ENCODE measurements around the gene XPO5.
"Not testable (repeated sequence)": the region's sequence is repeated elsewhere in the genome, so short reads cannot be mapped to it uniquely, and the experiment has no call there.

The XPO5 gene

DNA sequence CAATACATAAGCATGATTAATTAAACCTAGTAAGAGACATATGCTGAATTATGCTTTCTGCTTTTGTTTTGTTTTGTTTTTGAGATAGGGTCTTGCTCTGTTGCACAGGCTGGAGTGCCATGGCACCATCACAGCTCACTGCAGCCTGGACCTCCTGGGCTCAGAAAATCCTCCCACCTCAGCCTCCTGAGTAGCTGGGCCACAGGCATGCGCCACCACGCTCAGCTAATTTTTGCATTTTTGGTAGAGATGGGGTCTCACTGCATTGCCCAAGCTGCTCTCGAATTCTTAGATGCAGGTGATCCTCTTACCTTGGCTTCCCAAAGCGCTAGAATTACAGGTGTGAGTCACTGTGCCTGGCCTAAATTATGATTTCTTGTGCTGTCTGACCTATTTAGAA, 3.8 kb downstream of the XPO5 start:
- 95% methylated on average over 3 of the region's 4 CpGs for WGBS (ENCODE audit: insufficient coverage)
- Histone ChIP-seq H3K4me3 (ENCODE audit: control insufficient read depth in 1 of 7, extremely low read depth in 1 of 7, insufficient read depth in 4 of 7, low read depth in 2 of 7, low read length in 6 of 7) (no peak overlapping the region), H3K27ac (ENCODE audit: insufficient read depth in 1 of 2, low read depth in 1 of 2, low read length in 2 of 2, poor library complexity in 1 of 2, severe bottlenecking in 2 of 2) (no peak overlapping the region), H3K4me1 (ENCODE audit: control extremely low read depth in 1 of 4, control insufficient read depth in 4 of 4, insufficient read depth in 4 of 4, low read length in 3 of 4) (peaks cover 9 to 17% (median 16%) of the 10 kb centered on the region in 4 experiments), H3K36me3 (ENCODE audit: control insufficient read depth in 4 of 4, insufficient read depth in 4 of 4, low read length in 3 of 4) (peaks cover 18 to 55% (median 37%) of the 10 kb centered on the region in 4 experiments), H3K27me3 (replicated peaks in 2 of 5; ENCODE audit: control insufficient read depth in 4 of 5, insufficient read depth in 5 of 5, low read length in 4 of 5) (no peaks in the 10 kb centered on the region), H3K9me3 (ENCODE audit: control extremely low read depth in 1 of 5, control insufficient read depth in 4 of 5, insufficient read depth in 2 of 5, low read depth in 1 of 5, low read length in 4 of 5) (no peaks in the 10 kb centered on the region)
- no peak for DNase-seq
- ChIA-PET CTCF (interaction anchor here (1.6 kb wide), 1 partner anchor 13 kb away, joined by 5 read pairs; no protein-coding TSS in a partner anchor), POLR2A (no interaction called here)

DNA sequence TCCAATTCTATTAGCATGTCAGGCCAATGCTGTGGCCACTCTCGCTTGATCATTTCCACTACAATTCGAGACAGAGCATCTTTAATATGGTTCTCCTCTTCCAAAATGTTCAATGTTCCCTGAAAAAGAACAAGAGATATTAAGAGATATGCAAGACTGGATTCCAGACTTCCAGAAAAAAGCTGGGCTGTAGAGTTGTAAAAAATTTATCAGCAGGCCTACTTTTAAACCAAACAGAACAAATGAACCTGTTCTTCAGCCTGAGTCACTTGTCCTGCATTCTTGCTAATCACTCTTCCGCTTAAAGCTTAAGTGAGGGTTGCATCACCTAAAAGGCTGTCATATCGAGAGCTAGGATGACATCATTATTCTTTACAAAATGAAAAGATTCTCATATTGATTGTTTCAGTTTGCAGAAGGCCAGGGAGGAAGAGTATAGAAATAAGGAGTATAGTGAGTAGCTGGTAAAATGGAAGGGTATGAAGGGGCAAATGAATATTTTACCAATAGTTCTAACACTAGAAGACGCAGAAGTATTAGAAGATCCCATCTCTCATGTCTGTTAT, 4.9 kb downstream of the XPO5 start:
- WGBS (ENCODE audit: insufficient coverage) = no CpG with 5 or more reads among the region's 5 CpGs
- no peak overlapping the region for H3K27ac ChIP-seq (ENCODE audit: insufficient read depth in 1 of 2, low read depth in 1 of 2, low read length in 2 of 2, poor library complexity in 1 of 2, severe bottlenecking in 2 of 2)
- POLR2A ChIA-PET = no interaction called here
- H3K4me1 ChIP-seq (ENCODE audit: control extremely low read depth in 1 of 4, control insufficient read depth in 4 of 4, insufficient read depth in 4 of 4, low read length in 3 of 4) = peaks cover 4 to 11% (median 9%) of the 10 kb centered on the region in 4 experiments
- no peaks in the 10 kb centered on the region for H3K9me3 ChIP-seq (ENCODE audit: control extremely low read depth in 1 of 5, control insufficient read depth in 4 of 5, insufficient read depth in 2 of 5, low read depth in 1 of 5, low read length in 4 of 5)
- DNase-seq = no peak
- no peaks in the 10 kb centered on the region for H3K27me3 ChIP-seq (replicated peaks in 2 of 5; ENCODE audit: control insufficient read depth in 4 of 5, insufficient read depth in 5 of 5, low read length in 4 of 5)
- peaks cover 20 to 62% (median 40%) of the 10 kb centered on the region in 4 experiments for H3K36me3 ChIP-seq (ENCODE audit: control insufficient read depth in 4 of 4, insufficient read depth in 4 of 4, low read length in 3 of 4)
- CTCF ChIA-PET = interaction anchor here (1.6 kb wide), 1 partner anchor 12 kb away, joined by 5 read pairs; no protein-coding TSS in a partner anchor
- no peak overlapping the region for H3K4me3 ChIP-seq (ENCODE audit: control insufficient read depth in 1 of 7, extremely low read depth in 1 of 7, insufficient read depth in 4 of 7, low read depth in 2 of 7, low read length in 6 of 7)

DNA sequence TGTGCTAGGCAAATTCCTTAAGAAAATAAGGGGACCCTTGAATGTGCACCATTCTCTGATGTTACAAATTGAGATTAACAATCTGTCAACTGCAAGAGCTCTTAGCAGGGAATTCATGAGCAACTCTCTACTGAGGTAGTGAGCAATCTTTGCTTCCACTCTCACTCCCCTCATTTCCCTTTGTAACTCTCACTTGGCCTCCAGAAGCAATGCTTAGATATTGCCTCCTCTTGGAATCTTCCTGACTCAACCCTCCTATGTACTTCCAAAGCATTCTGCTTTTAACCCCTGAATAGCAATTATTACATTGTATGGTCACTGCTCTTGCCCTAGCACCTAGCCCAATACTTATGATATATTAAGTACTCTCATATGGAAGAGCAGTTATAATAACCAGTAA, 16.5 kb downstream of the XPO5 start:
- Histone ChIP-seq H3K4me1 (ENCODE audit: control extremely low read depth in 1 of 4, control insufficient read depth in 4 of 4, insufficient read depth in 4 of 4, low read length in 3 of 4) (no peaks in the 10 kb centered on the region), H3K27ac (ENCODE audit: insufficient read depth in 1 of 2, low read depth in 1 of 2, low read length in 2 of 2, poor library complexity in 1 of 2, severe bottlenecking in 2 of 2) (no peak overlapping the region), H3K36me3 (ENCODE audit: control insufficient read depth in 4 of 4, insufficient read depth in 4 of 4, low read length in 3 of 4) (peaks cover 20 to 86% (median 60%) of the 10 kb centered on the region in 4 experiments), H3K4me3 (ENCODE audit: control insufficient read depth in 1 of 7, extremely low read depth in 1 of 7, insufficient read depth in 4 of 7, low read depth in 2 of 7, low read length in 6 of 7) (no peak overlapping the region), H3K9me3 (ENCODE audit: control extremely low read depth in 1 of 5, control insufficient read depth in 4 of 5, insufficient read depth in 2 of 5, low read depth in 1 of 5, low read length in 4 of 5) (no peaks in the 10 kb centered on the region), H3K27me3 (replicated peaks in 2 of 5; ENCODE audit: control insufficient read depth in 4 of 5, insufficient read depth in 5 of 5, low read length in 4 of 5) (no peaks in the 10 kb centered on the region)
- CTCF ChIA-PET = interaction anchor here (1.5 to 2.0 kb wide), 2 partner anchors 11 to 12 kb away, joined by 5 read pairs; no protein-coding TSS in a partner anchor
- POLR2A ChIA-PET = no interaction called here
- DNase-seq = no peak

DNA sequence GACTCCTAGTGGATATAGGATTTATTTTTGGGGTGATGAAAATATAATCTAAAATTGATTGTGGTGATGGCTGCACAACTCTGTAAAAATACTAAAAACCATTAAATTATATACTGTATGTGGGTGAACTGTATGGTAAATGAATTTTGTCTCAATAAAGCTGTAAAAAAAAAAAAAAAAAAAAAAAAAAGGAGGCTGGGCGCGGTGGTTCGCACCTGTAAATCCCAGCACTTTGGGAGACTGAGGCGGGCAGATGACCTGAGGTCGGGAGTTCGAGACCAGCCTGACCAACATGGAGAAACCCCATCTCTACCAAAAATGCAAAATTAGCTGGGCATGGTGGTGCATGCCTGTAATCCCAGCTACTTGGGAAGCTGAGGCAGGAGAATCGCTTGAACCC, 18.2 kb downstream of the XPO5 start:
- H3K27ac ChIP-seq (ENCODE audit: insufficient read depth in 1 of 2, low read depth in 1 of 2, low read length in 2 of 2, poor library complexity in 1 of 2, severe bottlenecking in 2 of 2); DNase-seq; H3K4me3 ChIP-seq (ENCODE audit: control insufficient read depth in 1 of 7, extremely low read depth in 1 of 7, insufficient read depth in 4 of 7, low read depth in 2 of 7, low read length in 6 of 7); H3K27me3 ChIP-seq (replicated peaks in 2 of 5; ENCODE audit: control insufficient read depth in 4 of 5, insufficient read depth in 5 of 5, low read length in 4 of 5); CTCF ChIA-PET; POLR2A ChIA-PET; H3K4me1 ChIP-seq (ENCODE audit: control extremely low read depth in 1 of 4, control insufficient read depth in 4 of 4, insufficient read depth in 4 of 4, low read length in 3 of 4); H3K9me3 ChIP-seq (ENCODE audit: control extremely low read depth in 1 of 5, control insufficient read depth in 4 of 5, insufficient read depth in 2 of 5, low read depth in 1 of 5, low read length in 4 of 5): not testable (repeated sequence)
- H3K36me3 ChIP-seq (ENCODE audit: control insufficient read depth in 4 of 4, insufficient read depth in 4 of 4, low read length in 3 of 4) = peaks cover 18 to 83% (median 65%) of the 10 kb centered on the region in 4 experiments
- WGBS (ENCODE audit: insufficient coverage) = 100% methylated on average over 5 of the region's 7 CpGs

DNA sequence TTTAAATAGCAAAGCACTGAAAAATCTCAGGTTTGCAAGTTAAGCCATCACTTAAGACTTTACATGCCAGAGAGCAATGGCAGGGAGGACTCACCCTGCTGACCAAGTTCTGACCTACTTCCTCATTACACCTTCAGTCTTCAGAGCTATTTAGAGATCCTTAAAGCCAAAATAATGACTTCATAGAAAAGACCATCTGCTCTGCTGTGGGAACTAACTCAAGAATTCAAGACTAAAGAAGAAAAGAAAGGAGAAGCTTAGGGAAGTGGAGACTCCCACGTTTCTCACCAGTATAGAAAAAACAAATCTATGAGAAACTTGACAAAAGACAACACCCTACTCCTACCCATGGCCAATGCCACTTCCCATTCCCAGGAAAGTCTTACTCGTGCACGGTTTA, 28.6 kb downstream of the XPO5 start:
- Histone ChIP-seq H3K4me1 (ENCODE audit: control extremely low read depth in 1 of 4, control insufficient read depth in 4 of 4, insufficient read depth in 4 of 4, low read length in 3 of 4) (no peaks in the 10 kb centered on the region), H3K9me3 (ENCODE audit: control extremely low read depth in 1 of 5, control insufficient read depth in 4 of 5, insufficient read depth in 2 of 5, low read depth in 1 of 5, low read length in 4 of 5) (no peaks in the 10 kb centered on the region), H3K27me3 (replicated peaks in 2 of 5; ENCODE audit: control insufficient read depth in 4 of 5, insufficient read depth in 5 of 5, low read length in 4 of 5) (no peaks in the 10 kb centered on the region), H3K4me3 (ENCODE audit: control insufficient read depth in 1 of 7, extremely low read depth in 1 of 7, insufficient read depth in 4 of 7, low read depth in 2 of 7, low read length in 6 of 7) (no peak overlapping the region), H3K27ac (ENCODE audit: insufficient read depth in 1 of 2, low read depth in 1 of 2, low read length in 2 of 2, poor library complexity in 1 of 2, severe bottlenecking in 2 of 2) (no peak overlapping the region), H3K36me3 (ENCODE audit: control insufficient read depth in 4 of 4, insufficient read depth in 4 of 4, low read length in 3 of 4) (peaks cover 23 to 88% (median 58%) of the 10 kb centered on the region in 4 experiments)
- ChIA-PET POLR2A (no interaction called here), CTCF (interaction anchor here (1.2 kb wide), 2 partner anchors 9 to 61 kb away, joined by 3 read pairs; no protein-coding TSS in a partner anchor)
- WGBS (ENCODE audit: insufficient coverage) = no CpG with 5 or more reads among the region's 3 CpGs
- no peak for DNase-seq

DNA sequence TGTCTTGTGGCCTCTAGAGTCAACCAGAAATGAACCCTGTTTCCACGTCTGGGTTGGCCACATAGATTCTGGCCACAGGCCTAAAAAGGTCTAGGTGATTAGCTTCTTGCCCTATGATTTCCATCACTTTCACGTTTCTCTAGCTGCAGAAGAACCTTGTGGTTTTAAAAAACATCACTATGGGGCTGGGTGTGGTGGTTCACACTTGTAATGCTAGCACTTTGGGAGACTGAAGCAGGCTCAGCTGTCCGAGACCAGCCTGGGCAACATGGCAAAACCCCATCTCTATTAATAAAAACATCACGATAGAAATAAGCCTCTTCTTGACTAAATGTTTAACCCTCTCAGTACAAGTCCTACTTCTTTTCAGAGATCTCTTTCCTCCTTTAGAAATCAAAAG, 31.4 kb downstream of the XPO5 start:
- H3K36me3 ChIP-seq (ENCODE audit: control insufficient read depth in 4 of 4, insufficient read depth in 4 of 4, low read length in 3 of 4) = peaks cover 17 to 78% (median 52%) of the 10 kb centered on the region in 4 experiments
- WGBS (ENCODE audit: insufficient coverage) = 93% methylated on average over 3 of the region's 4 CpGs
- no peaks in the 10 kb centered on the region for H3K9me3 ChIP-seq (ENCODE audit: control extremely low read depth in 1 of 5, control insufficient read depth in 4 of 5, insufficient read depth in 2 of 5, low read depth in 1 of 5, low read length in 4 of 5)
- no peaks in the 10 kb centered on the region for H3K4me1 ChIP-seq (ENCODE audit: control extremely low read depth in 1 of 4, control insufficient read depth in 4 of 4, insufficient read depth in 4 of 4, low read length in 3 of 4)
- ChIA-PET CTCF (interaction anchor here (0.8 kb wide), 1 partner anchor 20 kb away, joined by 3 read pairs; no protein-coding TSS in a partner anchor), POLR2A (no interaction called here)
- H3K4me3 ChIP-seq (ENCODE audit: control insufficient read depth in 1 of 7, extremely low read depth in 1 of 7, insufficient read depth in 4 of 7, low read depth in 2 of 7, low read length in 6 of 7) = no peak overlapping the region
- no peak for DNase-seq
- H3K27ac ChIP-seq (ENCODE audit: insufficient read depth in 1 of 2, low read depth in 1 of 2, low read length in 2 of 2, poor library complexity in 1 of 2, severe bottlenecking in 2 of 2) = no peak overlapping the region
- H3K27me3 ChIP-seq (replicated peaks in 2 of 5; ENCODE audit: control insufficient read depth in 4 of 5, insufficient read depth in 5 of 5, low read length in 4 of 5) = no peaks in the 10 kb centered on the region

DNA sequence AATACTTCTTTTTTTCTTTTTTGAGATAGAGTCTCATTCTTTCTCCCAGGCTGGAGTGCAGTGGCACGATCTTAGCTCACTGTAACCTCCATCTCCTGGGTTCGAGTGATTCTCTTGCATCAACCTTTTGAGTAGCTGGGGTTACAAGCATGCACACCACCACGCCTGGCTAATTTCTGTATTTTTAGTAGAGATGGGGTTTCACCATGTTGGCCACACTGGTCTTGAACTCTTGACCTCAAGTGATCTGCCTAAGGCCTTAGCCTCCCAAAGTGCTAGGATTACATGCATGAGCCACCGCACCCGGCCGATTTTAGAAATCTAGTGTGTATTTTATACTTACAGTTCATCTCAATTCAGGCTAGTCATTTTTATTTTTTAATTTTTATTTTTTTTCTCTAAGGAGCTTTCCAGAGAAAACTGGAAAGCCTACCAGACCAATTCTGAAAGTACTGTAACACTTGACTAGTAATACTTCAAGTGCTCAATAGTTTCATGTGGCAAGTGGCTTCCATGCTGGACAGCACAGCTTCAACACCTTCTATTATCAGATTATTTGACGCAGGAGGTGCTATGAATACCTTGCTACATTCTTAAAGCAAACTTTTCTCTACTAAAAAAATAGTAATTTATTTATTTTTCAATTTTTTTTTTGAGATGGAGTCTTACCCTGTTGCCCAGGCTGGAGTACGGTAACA, 33.9 kb downstream of the XPO5 start:
- Histone ChIP-seq H3K27ac (ENCODE audit: insufficient read depth in 1 of 2, low read depth in 1 of 2, low read length in 2 of 2, poor library complexity in 1 of 2, severe bottlenecking in 2 of 2) (no peak overlapping the region), H3K27me3 (replicated peaks in 2 of 5; ENCODE audit: control insufficient read depth in 4 of 5, insufficient read depth in 5 of 5, low read length in 4 of 5) (no peaks in the 10 kb centered on the region), H3K9me3 (ENCODE audit: control extremely low read depth in 1 of 5, control insufficient read depth in 4 of 5, insufficient read depth in 2 of 5, low read depth in 1 of 5, low read length in 4 of 5) (no peaks in the 10 kb centered on the region), H3K4me3 (ENCODE audit: control insufficient read depth in 1 of 7, extremely low read depth in 1 of 7, insufficient read depth in 4 of 7, low read depth in 2 of 7, low read length in 6 of 7) (no peak overlapping the region), H3K36me3 (ENCODE audit: control insufficient read depth in 4 of 4, insufficient read depth in 4 of 4, low read length in 3 of 4) (peaks cover 22 to 75% (median 44%) of the 10 kb centered on the region in 4 experiments), H3K4me1 (ENCODE audit: control extremely low read depth in 1 of 4, control insufficient read depth in 4 of 4, insufficient read depth in 4 of 4, low read length in 3 of 4) (no peaks in the 10 kb centered on the region)
- ChIA-PET POLR2A (no interaction called here), CTCF (no interaction called here)
- WGBS (ENCODE audit: insufficient coverage) = 100% methylated on average over 1 of the region's 8 CpGs
- no peak for DNase-seq

Measured in common myeloid progenitor, CD34-positive (primary cell).